ENCODE data around the gene CCDC141.

GRCh38 chr2:178827111-178827510, 222.8 kb downstream of the CCDC141 start:
- no peak for TF ChIP-seq CTCF (IDR thresholded peaks at IDR 0.05)
- TF ChIP-seq POLR2A (IDR thresholded peaks at IDR 0.05): no peak

Data from Peyer's patch (tissue), 4 donors.